ENCODE results near the gene SPAG16.

DNA sequence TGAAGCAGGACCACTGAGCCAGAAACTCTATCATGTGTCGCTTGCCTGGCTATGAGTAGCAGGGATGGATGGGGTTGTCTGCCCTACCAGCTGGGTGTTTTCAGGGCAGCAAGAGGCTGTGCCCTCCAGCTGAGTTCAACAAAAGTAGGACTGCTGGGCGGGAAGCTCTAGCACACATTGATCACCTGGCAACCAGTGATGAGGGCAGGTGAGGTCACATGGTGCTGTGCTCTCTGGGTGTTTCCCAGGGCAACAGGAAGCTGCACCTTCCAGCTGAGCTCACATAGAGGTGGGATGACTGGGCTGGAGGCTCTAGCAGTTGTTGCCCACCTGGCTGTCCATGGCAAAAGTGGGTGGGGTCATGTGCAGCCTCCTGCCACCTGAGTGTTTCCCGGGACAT is 639.3 kb downstream of the SPAG16 start:
- TF ChIP-seq, protein P1, sequence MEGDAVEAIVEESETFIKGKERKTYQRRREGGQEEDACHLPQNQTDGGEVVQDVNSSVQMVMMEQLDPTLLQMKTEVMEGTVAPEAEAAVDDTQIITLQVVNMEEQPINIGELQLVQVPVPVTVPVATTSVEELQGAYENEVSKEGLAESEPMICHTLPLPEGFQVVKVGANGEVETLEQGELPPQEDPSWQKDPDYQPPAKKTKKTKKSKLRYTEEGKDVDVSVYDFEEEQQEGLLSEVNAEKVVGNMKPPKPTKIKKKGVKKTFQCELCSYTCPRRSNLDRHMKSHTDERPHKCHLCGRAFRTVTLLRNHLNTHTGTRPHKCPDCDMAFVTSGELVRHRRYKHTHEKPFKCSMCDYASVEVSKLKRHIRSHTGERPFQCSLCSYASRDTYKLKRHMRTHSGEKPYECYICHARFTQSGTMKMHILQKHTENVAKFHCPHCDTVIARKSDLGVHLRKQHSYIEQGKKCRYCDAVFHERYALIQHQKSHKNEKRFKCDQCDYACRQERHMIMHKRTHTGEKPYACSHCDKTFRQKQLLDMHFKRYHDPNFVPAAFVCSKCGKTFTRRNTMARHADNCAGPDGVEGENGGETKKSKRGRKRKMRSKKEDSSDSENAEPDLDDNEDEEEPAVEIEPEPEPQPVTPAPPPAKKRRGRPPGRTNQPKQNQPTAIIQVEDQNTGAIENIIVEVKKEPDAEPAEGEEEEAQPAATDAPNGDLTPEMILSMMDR (IDR thresholded peaks at IDR 0.05), result no peak
- no peak for TF ChIP-seq EZH2 (IDR thresholded peaks at IDR 0.05; ENCODE audit: borderline replicate concordance, insufficient read depth, low read depth, low read length, poor library complexity, severe bottlenecking)

Data from B cell (primary cell).